Stimulated activated CD8-positive, alpha-beta memory T cell treated with anti-CD3 and anti-CD28 coated beads, Interleukin-7, amount 100 ng/mL, for 24 hours (primary cell): Measurements from ENCODE around the gene KRTAP2-3.
"Not testable (repeated sequence)": the region's sequence is repeated elsewhere in the genome, so short reads cannot be mapped to it uniquely, and the experiment has no call there.

Experiments used
- DNase-seq: peaks from one replicate; pipeline ENCODE4 v3.0.0-alpha.2; 2020; ENCODE audit warnings: low read depth

The KRTAP2-3 gene, protein sequence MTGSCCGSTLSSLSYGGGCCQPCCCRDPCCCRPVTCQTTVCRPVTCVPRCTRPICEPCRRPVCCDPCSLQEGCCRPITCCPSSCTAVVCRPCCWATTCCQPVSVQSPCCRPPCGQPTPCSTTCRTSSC

DNA sequence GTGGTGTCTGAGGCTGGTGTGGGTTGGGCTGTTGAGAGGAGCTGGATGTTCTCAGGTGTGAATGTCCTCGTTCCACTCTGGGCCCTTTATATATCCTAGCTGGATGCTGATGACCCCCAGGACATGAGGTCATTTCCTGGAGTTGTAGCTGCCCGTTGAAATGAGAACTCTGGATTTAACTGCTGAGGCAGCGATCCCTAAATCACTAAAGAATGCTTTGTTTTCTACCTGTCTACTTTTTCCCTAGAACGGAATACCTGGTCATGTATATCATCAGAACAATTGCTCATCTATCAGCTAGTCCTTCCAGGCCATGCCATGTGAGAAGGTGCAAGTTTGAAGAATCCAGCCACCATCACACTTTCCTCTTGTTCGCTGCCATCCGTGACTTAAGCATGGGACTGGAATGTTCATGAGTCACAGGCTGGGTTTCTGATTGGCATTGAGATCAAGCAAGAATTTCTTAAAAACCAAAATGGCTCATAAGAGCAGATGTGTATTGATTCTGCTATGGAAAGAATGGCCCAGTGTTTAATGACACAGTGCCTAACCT, at the start of gene KRTAP2-3:
TSS of gene KRTAP2-3 (minus strand) at position 63 of the 553 bp plus-strand sequence. CDS start 64 bp downstream, outside the sequence.
- DNase-seq, result no peak

DNA sequence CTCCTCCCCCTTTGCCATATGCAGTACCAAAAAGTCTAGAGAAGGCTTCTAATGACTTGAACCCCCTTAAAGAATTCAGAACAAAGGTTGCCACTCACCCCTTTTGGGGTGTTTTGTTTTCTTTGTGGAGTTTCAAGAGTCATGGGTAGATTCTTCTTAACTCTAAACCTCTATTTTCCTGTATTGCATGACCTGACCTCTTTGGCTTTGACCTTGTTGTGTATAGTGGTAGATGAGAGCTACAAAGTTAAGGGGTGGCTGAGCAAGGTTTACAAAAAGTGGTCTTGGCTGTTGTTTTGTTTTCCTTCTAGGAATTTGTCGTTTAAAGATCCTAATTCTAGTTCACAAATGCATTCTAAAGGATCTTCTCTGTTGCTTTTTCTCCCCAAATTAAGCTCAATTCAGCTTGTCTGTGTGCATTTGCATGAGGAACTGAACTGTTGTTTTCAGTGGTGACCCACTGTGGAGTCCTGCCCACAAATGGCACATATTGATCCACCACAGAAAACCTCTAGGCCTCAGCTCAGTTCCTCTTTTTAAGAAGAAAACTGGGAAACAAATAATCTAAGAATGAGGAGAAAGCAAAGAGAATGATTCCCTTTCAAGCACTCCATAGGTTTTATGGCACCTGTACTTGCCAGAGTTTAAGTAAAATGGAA, 48.9 kb upstream of the KRTAP2-3 start:
- DNase-seq, result not testable (repeated sequence)

- no peak for DNase-seq
Observed at GRCh38 chr17:41107941-41108450, 48.1 kb upstream of the KRTAP2-3 start.

- DNase-seq, result not testable (repeated sequence)
Observed at GRCh38 chr17:41105347-41105746, 45.4 kb upstream of the KRTAP2-3 start, which contains the start of gene KRTAP4-9. KRTAP4-9 (plus strand) TSS chr17:41105389; CDS start chr17:41105389, 0 bp downstream.

GRCh38 chr17:41104386-41105038, 44.6 kb upstream of the KRTAP2-3 start:
- not testable (repeated sequence) for DNase-seq

- no peak for DNase-seq
Observed at GRCh38 chr17:41103896-41104295, 44.0 kb upstream of the KRTAP2-3 start.

GRCh38 chr17:41101586-41102259, 41.8 kb upstream of the KRTAP2-3 start, which contains the start of gene KRTAP4-16:
KRTAP4-16 (minus strand) TSS chr17:41102209; CDS start chr17:41102209, 0 bp downstream.
- DNase-seq, result no peak

DNA sequence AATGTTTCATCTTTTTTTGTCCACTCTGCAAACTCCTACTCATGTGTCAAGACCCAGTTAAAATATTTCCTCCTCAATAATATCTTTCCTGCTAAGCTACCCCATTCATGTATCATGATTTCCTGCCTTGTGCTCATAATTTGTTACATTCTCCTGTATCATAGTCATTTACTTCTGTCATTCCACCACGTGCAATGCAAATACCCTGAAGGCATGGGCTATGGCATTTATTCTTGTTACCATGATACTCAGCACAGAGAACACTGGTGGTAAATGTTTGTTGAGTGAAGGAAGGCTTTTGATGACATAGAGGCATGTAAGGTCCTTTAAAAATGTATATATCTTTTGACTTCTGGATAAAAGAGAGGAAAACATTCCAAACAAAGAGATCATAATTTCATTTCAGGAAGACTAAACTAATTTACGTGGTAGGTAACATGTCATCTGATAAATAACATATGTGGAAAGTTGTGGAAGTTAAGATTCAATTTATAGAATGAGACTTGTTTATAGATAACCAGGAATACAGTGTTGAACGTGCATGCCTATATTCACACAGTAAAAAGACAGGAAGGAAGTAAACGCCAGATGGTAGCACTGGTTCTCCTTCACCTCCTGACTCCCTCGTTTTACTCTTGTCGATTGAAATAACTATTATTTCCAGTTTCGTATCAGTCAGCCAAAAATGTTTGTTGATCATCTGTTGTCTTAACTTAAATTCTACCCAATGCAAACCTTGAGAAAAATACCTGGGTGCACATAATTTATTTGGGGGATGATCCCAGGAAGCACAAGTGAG, 40.0 kb upstream of the KRTAP2-3 start:
- DNase-seq, result not testable (repeated sequence)

- DNase-seq, result no peak
Observed at GRCh38 chr17:41098481-41098880, 38.6 kb upstream of the KRTAP2-3 start.

DNA sequence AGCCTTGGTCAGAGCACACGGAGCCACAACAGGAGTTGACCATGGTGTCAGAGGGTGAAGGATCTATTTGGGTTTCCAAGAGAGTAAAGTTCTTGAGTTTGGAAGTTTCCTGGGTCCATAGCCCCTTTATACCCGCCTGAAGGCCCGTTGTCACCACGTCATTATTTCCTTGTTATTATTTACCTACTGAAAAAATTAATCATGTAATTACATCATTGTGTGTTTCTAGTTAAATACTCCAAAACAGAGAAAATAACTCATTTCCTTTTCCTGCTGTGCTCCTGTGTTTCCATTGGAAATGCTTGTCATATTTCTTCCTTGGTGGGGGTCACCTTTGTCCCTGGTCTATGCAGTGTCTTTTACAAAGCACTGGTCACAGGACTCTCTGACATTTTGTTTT, 38.1 kb upstream of the KRTAP2-3 start, which contains the start of gene KRTAP4-8:
TSS of gene KRTAP4-8 (minus strand) at position 101 of the 400 bp plus-strand sequence. CDS start at position 43, 58 bp downstream.
- DNase-seq, result no peak

DNA sequence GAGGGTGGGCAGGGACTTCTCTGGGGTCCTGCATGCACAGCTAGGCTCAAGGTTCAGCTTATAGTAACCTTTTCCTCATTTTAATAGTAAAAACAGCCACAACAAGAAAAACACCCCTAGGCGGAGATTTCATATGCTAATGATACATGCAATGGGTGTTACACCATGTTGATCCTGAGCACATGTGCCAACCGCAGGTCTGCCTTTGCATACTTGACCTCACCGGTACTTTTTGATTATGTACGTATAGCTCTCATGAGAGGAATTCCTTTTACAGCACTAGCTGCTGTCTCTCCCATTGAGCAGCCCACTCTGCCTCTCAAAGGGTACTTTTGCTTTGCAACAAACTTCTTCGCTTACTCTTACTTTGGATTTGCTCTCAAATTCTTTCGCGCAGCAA, 36.1 kb upstream of the KRTAP2-3 start:
- DNase-seq, result no peak

GRCh38 chr17:41088760-41089352, 28.9 kb upstream of the KRTAP2-3 start:
- not testable (repeated sequence) for DNase-seq

DNA sequence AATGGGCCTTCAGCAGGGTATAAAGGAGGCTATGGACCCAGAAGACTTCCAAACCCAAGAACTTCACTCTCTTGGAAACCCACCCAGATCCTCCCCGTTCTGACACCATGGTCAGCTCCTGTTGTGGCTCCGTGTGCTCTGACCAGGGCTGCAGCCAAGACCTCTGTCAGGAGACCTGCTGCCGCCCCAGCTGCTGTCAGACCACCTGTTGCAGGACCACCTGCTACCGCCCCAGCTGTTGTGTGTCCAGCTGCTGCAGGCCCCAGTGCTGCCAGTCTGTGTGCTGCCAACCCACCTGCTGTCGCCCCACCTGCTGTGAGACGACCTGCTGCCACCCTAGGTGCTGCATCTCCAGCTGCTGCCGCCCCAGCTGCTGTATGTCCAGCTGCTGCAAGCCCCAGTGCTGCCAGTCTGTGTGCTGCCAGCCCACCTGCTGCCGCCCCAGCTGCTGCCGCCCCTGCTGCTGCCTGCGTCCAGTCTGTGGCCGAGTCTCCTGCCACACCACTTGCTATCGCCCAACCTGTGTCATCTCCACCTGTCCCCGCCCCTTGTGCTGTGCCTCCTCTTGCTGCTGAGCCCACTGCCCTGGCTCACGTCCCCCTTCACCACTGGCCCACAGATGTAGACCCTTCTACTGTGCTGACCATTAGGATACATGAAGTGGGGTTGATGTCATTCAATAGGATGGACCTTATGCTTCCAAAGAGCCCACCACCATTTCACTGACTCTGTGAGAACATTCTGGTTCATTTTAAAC, 24.4 kb upstream of the KRTAP2-3 start, which contains the start of gene KRTAP4-7:
TSS of gene KRTAP4-7 (plus strand) at position 51 of the 757 bp plus-strand sequence. CDS start at position 108, 57 bp downstream.
- not testable (repeated sequence) for DNase-seq

GRCh38 chr17:41083427-41083826, 23.5 kb upstream of the KRTAP2-3 start:
- not testable (repeated sequence) for DNase-seq

DNA sequence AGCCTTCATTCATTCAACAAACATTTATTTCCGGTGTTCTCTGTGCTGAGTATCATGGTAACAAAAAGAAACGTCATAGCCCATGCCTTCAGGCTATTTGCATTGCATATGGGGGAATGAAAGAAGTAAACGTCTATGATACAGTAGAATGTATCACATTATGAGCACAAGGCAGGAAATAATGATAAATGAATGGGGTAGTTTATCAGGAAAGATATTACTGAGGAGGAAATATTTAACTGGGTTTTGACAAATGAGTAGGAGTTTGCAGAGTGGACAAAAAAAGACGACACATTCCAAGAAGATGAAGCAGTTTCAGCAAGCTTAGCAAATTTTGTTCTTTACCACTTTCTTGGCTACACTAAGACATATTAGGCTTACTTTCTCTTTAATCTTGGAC, 22.7 kb upstream of the KRTAP2-3 start:
- no peak for DNase-seq

DNA sequence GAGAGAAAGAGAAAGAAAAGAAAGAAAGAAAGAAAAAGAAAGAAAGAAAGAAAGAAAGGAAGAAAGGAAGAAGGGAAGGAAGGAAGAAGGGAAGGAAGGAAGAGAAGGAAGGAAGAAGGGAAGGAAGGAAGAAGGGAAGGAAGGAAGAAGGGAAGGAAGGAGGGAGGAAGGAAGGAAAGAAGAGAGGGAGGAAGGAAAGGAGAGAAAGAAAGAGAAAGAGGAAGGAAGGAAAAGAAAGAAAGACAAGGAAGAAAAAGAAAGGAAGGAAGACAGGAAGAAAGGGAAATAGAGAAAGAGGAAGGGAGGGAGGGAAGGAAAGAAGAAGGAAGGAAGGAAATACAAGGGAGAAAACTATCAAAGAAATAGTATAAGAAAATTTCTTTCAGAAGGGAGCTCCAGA, 16.9 kb upstream of the KRTAP2-3 start:
- no peak for DNase-seq

GRCh38 chr17:41073676-41074075, 13.8 kb upstream of the KRTAP2-3 start:
- no peak for DNase-seq

- DNase-seq, result no peak
Observed at GRCh38 chr17:41071606-41072360, 11.9 kb upstream of the KRTAP2-3 start.

DNA sequence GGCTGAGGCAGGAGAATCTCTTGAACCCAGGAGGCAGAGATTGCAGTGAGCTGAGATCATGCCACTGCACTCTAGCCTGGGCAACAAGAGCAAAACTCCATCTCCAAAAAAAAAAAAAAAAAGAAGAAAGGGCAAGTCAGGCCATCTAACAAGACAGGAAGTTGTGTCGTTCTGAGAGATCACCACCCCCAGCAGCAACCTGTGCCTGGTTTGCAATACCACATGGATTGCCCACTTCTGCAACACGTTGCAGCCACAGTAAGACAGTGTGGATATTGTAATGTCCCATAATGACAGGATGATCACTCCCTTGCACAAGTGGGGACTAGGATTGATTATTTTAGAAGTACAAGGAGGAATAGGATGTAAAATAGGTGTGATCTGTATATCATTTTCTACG, 9.1 kb upstream of the KRTAP2-3 start:
- no peak for DNase-seq
